Measurements from ENCODE around the gene DBN1. TPM values are rescaled to one million over a fixed set of nuclear protein-coding genes. Genes with fewer than 3 reads are reported as not detected.

The DBN1 gene
- total RNA-seq, 1 experiment from 2014 or later, result 218 TPM

DNA sequence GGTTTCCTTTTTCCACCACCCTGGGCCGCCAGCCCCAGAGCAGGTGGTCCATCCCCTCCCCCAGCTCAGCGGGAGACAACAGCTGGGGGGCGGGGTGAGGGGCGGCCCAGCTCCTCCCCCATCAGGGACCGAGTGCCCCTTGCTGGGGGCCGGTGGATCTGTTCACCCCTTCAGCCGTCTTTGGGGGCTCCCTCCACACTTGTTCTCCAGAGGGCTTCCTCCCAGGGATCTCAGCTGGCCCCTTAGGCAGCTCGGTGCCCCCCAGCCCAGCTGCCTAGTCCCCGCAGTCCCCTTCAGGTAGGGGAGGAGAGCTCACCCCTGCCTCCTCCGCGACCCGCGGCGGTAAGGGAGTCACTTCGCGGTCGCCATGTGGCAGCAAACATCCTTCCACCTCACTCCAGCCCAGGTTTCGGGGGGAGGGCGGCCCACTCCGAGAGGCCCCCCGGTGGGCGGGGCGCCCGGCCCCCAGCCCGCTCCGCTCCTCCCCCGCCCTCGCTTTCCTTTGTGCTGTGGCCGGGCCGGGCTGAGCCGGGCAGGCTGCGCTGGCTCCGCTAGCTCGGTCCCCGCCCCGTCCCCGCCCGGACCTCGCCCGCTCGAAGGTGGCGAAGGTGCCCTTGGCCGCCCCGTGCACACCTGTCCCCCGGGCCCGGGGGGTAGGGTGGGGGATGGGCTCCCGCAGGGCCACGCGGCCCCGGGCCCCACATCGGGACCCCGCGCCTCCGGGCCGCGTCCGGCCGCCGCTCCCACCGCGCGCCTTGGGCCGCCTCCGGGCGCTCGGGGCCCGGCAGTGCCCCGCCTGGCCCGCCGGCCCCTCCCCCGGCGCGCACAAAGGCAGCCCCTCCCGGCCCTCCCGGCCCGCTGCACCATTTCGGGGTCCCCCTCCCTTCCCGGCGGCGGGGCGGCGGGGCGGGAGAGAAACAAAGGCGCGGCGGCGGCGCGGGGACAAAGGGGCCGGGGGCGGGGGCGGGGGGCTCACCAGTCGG, 683 bp downstream of the DBN1 start:
- H3K36me3 Mint-ChIP-seq (ENCODE audit: insufficient read depth, unreplicated experiment), result peaks cover 83% of the 10 kb centered on the region
- no peaks in the 10 kb centered on the region for H3K9me3 Mint-ChIP-seq (ENCODE audit: low read depth, unreplicated experiment)
- no peaks in the 10 kb centered on the region for H3K27me3 Mint-ChIP-seq (ENCODE audit: unreplicated experiment)
- TF ChIP-seq CTCF (IDR thresholded peaks at IDR 0.05; ENCODE audit: unreplicated experiment), result no peak
- peak overlapping the region; percentile 18 for H3K27ac Mint-ChIP-seq (ENCODE audit: unreplicated experiment)
- H3K4me1 Mint-ChIP-seq (ENCODE audit: low read depth, unreplicated experiment), result peaks cover 27% of the 10 kb centered on the region
- peak; percentile 63 for DNase-seq
- intact Hi-C loops (cut with micrococcal nuclease; ENCODE audit: unreplicated experiment), result no loop called here
- BruUV-seq (replicated peaks), result no TSS peak
- CTCF ChIA-PET, result interaction anchor here (1.1 to 2.4 kb wide), 6 partner anchors 15 to 71 kb away, joined by 4 to 11 read pairs (median 6); partner anchors contain the start of gene PDLIM7
- peak overlapping the region; percentile 76 for H3K4me3 Mint-ChIP-seq (ENCODE audit: low read depth, unreplicated experiment)

- BruUV-seq (replicated peaks), result TSS peak; percentile 85
- Mint-ChIP-seq H3K4me3 (ENCODE audit: low read depth, unreplicated experiment) (peak overlapping the region; percentile 76), H3K4me1 (ENCODE audit: low read depth, unreplicated experiment) (peaks cover 26% of the 10 kb centered on the region), H3K9me3 (ENCODE audit: low read depth, unreplicated experiment) (no peaks in the 10 kb centered on the region), H3K27me3 (ENCODE audit: unreplicated experiment) (no peaks in the 10 kb centered on the region), H3K27ac (ENCODE audit: unreplicated experiment) (peak overlapping the region; percentile 18), H3K36me3 (ENCODE audit: insufficient read depth, unreplicated experiment) (peaks cover 87% of the 10 kb centered on the region)
- intact Hi-C loops (cut with micrococcal nuclease; ENCODE audit: unreplicated experiment), result no loop called here
- DNase-seq, result no peak
- TF ChIP-seq CTCF (IDR thresholded peaks at IDR 0.05; ENCODE audit: unreplicated experiment), result no peak
- CTCF ChIA-PET, result interaction anchor here (1.4 to 2.4 kb wide), 5 partner anchors 17 to 70 kb away, joined by 4 to 11 read pairs (median 7); partner anchors contain the start of gene PDLIM7
Observed at GRCh38 chr5:177471610-177472356, 1.7 kb downstream of the DBN1 start.

- peaks cover 26% of the 10 kb centered on the region for H3K4me1 Mint-ChIP-seq (ENCODE audit: low read depth, unreplicated experiment)
- DNase-seq, result peak; percentile 40
- H3K27me3 Mint-ChIP-seq (ENCODE audit: unreplicated experiment), result no peaks in the 10 kb centered on the region
- no peak for TF ChIP-seq CTCF (IDR thresholded peaks at IDR 0.05; ENCODE audit: unreplicated experiment)
- no peak overlapping the region for H3K27ac Mint-ChIP-seq (ENCODE audit: unreplicated experiment)
- H3K4me3 Mint-ChIP-seq (ENCODE audit: low read depth, unreplicated experiment), result peak overlapping the region; percentile 76
- H3K36me3 Mint-ChIP-seq (ENCODE audit: insufficient read depth, unreplicated experiment), result peaks cover 86% of the 10 kb centered on the region
- intact Hi-C loops (cut with micrococcal nuclease; ENCODE audit: unreplicated experiment), result no loop called here
- TSS peak; percentile 26 for BruUV-seq (replicated peaks)
- CTCF ChIA-PET, result interaction anchor here (1.6 to 2.4 kb wide), 3 partner anchors 25 to 69 kb away, joined by 5 to 11 read pairs (median 10); partner anchors contain the start of gene PDLIM7
- H3K9me3 Mint-ChIP-seq (ENCODE audit: low read depth, unreplicated experiment), result no peaks in the 10 kb centered on the region
Observed at GRCh38 chr5:177470759-177471536, 2.5 kb downstream of the DBN1 start.
